ENCODE results near the gene MAP7. TPM values are rescaled to one million over a fixed set of nuclear protein-coding genes. Genes with fewer than 3 reads are reported as not detected.

MAP7 gene
- total RNA-seq, 1 experiment from 2014 or later: 0.11 TPM

DNA sequence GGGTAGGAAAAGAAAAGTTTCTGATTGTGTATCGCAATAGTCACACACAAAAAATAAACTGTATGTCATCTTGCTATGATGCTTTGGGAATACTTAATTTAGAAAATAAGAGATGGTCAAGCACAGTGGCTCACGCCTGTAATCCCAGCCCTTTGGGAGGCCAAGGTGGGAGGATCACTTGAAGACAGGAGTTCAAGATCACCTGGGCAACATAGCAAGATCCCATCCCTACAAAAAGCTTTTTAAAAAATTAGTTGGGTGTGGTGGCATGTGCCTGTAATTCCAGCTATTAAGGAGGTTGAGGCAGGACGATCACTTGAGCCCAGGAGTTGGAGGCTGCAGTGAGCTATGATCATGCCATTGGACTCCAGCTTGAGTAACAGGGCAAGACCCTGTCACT, 27.6 kb downstream of the MAP7 start:
- Histone ChIP-seq H3K36me3 (no peaks in the 10 kb centered on the region), H3K27me3 (replicated peaks) (no peaks in the 10 kb centered on the region)

DNA sequence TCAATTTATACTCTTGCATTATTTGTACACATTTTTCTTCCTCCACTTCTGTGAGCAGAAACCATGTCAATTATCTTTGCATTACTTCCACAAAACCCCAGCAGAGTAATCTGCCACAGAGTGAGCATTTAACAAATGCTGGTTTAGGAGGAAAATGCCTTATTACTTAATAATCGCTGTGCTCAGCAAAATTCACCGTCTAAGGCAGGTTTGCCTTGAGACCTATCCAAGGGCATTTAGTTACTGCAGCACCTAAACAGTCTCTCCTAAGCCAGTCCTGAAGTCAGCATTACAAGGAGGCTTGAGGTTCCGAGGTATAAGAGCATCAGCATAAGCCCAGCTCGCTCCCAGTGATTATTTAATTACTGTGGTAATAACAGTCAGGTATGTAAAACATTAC, 28.3 kb downstream of the MAP7 start:
- Histone ChIP-seq H3K27me3 (replicated peaks) (no peaks in the 10 kb centered on the region), H3K4me1 (replicated peaks) (no peaks in the 10 kb centered on the region), H3K36me3 (no peaks in the 10 kb centered on the region), H3K27ac (no peak overlapping the region), H3K4me3 (no peak overlapping the region), H3K9me3 (replicated peaks) (no peaks in the 10 kb centered on the region)
- DNase-seq (ENCODE audit: low read depth in 1 of 2, low spot score in 2 of 2): no peak

More for the DNA sequence above, 27.6 kb downstream of the MAP7 start:
- H3K4me3 ChIP-seq: no peak overlapping the region
- H3K9me3 ChIP-seq (replicated peaks): no peaks in the 10 kb centered on the region
- H3K27ac ChIP-seq: no peak overlapping the region
- no peaks in the 10 kb centered on the region for H3K4me1 ChIP-seq (replicated peaks)
- no peak for DNase-seq (ENCODE audit: low read depth in 1 of 2, low spot score in 2 of 2)

DNA sequence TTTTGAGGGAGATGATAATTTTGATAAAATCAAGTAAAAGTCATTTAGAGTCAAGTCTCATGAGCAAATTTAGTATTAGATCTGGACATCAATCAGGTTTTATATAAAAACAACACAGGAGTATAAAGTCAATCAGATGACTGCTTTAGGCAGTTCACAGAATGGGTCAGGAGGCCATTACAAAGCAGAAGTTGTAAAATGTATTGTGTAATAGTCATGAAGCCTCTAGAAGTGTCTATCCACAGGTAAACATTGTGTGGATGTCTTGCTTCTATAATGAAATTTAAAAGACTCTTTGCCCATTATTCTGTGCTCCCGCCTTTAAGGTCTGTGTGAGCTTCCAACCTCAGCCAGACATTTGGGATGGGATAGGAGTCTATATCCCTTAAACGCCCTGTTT, 28.8 kb downstream of the MAP7 start:
- DNase-seq (ENCODE audit: low read depth in 1 of 2, low spot score in 2 of 2): no peak
- Histone ChIP-seq H3K4me3 (no peak overlapping the region), H3K27ac (no peak overlapping the region), H3K27me3 (replicated peaks) (0 out of 2 replicates have a peak, but pooled peaks cover 2% of the 10 kb centered on the region), H3K36me3 (no peaks in the 10 kb centered on the region), H3K9me3 (replicated peaks) (no peaks in the 10 kb centered on the region), H3K4me1 (replicated peaks) (no peaks in the 10 kb centered on the region)

DNA sequence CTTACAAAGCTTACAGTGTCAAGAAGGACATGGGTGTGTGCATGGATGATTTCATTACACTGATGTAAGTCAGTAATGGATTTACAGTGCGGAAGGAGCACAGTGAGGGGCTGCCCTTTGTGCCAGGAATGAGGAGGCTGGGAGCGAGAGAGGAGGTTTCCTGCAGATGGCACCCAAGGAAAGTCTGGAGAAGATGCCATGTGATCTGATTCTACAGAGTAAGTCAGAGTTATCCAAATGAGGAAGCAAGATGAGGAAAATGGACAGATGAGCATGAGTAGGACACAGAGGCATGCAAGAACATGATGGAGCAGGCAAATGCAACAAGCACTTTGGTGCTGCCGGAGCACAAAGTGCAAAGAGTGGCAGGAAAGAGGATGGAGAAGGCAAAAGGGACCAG, 29.7 kb downstream of the MAP7 start:
- no peak for DNase-seq (ENCODE audit: low read depth in 1 of 2, low spot score in 2 of 2)
- 0 out of 2 replicates have a peak, but pooled peaks cover 3% of the 10 kb centered on the region for H3K27me3 ChIP-seq (replicated peaks)
- no peaks in the 10 kb centered on the region for H3K4me1 ChIP-seq (replicated peaks)
- H3K4me3 ChIP-seq: no peak overlapping the region
- no peak overlapping the region for H3K27ac ChIP-seq
- H3K9me3 ChIP-seq (replicated peaks): no peaks in the 10 kb centered on the region
- no peaks in the 10 kb centered on the region for H3K36me3 ChIP-seq

DNA sequence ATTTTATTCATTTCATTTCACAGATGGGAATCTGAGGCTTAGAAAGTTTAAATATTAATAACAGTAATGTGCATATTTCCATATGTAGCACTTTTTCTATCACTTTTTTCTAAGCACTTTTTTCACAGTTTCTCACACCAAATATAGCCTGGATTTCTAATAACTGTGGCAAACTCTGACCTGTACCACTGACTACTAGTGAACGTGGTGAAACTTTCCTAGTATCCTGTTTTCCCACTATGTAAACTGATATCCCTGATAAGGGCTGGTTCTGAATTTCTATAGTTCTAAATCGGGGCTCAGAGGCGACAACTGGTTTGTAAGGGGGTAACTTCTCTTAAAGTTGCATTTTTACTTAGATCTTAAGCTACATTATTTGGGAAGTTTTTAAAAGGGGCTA, 32.6 kb downstream of the MAP7 start:
- Histone ChIP-seq H3K27me3 (replicated peaks) (peaks cover 3% of the 10 kb centered on the region; the same call in 1 of the 2 replicates), H3K4me3 (no peak overlapping the region), H3K9me3 (replicated peaks) (no peaks in the 10 kb centered on the region), H3K4me1 (replicated peaks) (no peaks in the 10 kb centered on the region), H3K36me3 (no peaks in the 10 kb centered on the region), H3K27ac (no peak overlapping the region)
- DNase-seq (ENCODE audit: low read depth in 1 of 2, low spot score in 2 of 2): no peak

DNA sequence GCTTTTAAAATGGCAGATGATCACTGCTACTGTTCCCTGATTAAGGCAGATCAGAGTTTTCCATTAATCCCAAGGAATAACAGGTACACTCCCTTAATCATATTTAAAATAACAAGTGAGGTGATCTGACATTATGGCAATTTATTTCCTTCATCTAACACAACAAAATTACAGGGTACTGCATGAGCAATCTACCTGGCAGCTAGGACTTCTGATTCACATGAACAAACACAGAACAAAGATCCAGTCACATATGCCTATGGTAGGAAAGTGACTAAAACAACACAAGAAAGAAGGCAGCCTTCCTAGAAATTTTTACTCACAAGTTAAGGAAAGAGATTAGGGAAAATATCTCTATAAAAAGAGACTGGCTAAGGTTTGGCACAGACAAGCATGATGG, 33.2 kb downstream of the MAP7 start:
- Histone ChIP-seq H3K27ac (no peak overlapping the region), H3K4me3 (no peak overlapping the region)

DNA sequence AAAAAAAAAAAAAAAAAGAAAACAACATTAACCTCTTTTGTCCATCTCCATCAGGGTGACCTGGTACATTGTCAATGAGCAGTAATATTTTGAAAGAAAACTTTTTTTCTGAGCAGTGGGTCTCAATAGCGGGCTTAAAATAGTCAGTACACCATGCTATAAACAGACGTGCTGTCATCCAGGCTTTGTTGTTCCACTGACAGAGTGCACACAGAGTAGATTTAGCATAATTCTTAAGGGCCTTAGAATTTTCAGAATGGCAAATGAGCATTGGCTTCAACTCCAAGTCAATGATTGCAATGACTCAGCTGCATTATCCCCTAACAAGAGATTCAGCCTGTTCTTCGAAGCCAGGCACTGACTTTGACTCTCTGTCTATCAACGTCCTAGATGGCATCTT, 35.6 kb downstream of the MAP7 start:
- no peak for DNase-seq (ENCODE audit: low read depth in 1 of 2, low spot score in 2 of 2)
- H3K27ac ChIP-seq: no peak overlapping the region
- H3K27me3 ChIP-seq (replicated peaks): peaks cover 3% of the 10 kb centered on the region; the same call in 1 of the 2 replicates
- H3K4me3 ChIP-seq: no peak overlapping the region
- H3K9me3 ChIP-seq (replicated peaks): no peaks in the 10 kb centered on the region
- H3K36me3 ChIP-seq: no peaks in the 10 kb centered on the region
- H3K4me1 ChIP-seq (replicated peaks): no peaks in the 10 kb centered on the region

More for the DNA sequence above, 33.2 kb downstream of the MAP7 start:
- no peak for DNase-seq (ENCODE audit: low read depth in 1 of 2, low spot score in 2 of 2)
- H3K9me3 ChIP-seq (replicated peaks): no peaks in the 10 kb centered on the region
- no peaks in the 10 kb centered on the region for H3K4me1 ChIP-seq (replicated peaks)
- no peaks in the 10 kb centered on the region for H3K36me3 ChIP-seq
- peaks cover 3% of the 10 kb centered on the region; the same call in 1 of the 2 replicates for H3K27me3 ChIP-seq (replicated peaks)

DNA sequence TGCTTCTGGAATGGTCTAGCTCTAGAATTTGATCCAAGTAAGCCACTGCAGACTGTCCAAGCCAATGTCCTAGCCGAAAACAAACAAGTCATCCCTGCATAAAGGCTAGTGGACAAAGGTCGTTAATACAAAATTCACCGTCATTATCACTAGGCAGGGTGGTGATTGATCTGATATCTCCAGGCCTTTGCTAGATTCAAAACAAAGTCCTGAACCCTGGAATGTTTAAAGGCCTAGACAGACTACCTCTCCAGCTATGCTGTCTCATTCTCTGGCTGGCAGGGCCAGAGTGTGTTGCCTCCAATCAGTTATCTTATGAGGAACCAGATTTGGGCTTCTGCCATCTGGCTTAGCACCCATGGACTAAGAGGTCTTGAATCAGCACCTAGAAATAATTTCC, 38.3 kb downstream of the MAP7 start:
- Histone ChIP-seq H3K9me3 (replicated peaks) (no peaks in the 10 kb centered on the region), H3K4me1 (replicated peaks) (no peaks in the 10 kb centered on the region), H3K27ac (no peak overlapping the region), H3K27me3 (replicated peaks) (peaks cover 3% of the 10 kb centered on the region; the same call in 1 of the 2 replicates), H3K4me3 (no peak overlapping the region), H3K36me3 (no peaks in the 10 kb centered on the region)
- DNase-seq (ENCODE audit: low read depth in 1 of 2, low spot score in 2 of 2): no peak

DNA sequence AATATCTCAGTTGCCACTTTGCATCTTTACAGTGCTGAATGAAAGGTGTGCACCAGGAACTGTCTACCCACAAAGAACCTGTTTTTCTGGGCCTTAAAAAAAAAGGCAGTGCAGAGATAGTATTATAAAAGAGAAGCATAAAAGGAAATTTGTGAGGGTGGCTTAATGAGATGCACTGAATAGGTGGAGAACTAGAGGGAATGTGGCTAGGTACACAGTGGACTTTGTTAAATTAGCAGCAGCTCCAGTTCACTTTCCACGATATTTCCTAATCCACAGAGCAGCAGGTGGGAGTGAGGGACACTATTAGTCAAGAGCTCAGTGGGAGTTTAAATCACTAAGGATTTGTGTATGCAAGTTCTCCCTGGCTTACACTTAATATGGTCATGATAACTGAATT, 38.8 kb downstream of the MAP7 start:
- Histone ChIP-seq H3K9me3 (replicated peaks) (no peaks in the 10 kb centered on the region), H3K4me3 (no peak overlapping the region), H3K27ac (no peak overlapping the region), H3K4me1 (replicated peaks) (no peaks in the 10 kb centered on the region), H3K27me3 (replicated peaks) (peaks cover under 1% of the 10 kb centered on the region; the same call in 1 of the 2 replicates), H3K36me3 (no peaks in the 10 kb centered on the region)
- DNase-seq (ENCODE audit: low read depth in 1 of 2, low spot score in 2 of 2): no peak

DNA sequence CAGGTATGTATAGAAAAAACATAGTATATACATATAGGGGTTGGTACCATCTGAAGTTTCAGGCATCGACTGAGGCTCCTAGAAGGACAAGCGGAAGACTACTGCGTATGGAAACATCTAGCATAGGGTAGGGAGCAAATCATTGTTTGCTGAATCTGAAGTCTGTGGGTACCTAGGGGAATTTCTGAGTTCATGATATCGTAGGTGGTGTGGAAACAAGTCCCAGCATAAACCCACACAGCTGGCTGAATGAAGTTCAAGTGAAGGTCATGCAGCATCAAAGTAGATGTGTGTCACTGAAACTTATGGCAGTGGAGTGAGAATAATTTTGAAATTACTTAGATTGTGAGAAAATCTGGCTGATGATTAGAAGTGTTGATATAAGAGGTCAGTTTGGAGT, 39.4 kb downstream of the MAP7 start:
- Histone ChIP-seq H3K4me1 (replicated peaks) (no peaks in the 10 kb centered on the region), H3K27ac (no peak overlapping the region), H3K9me3 (replicated peaks) (no peaks in the 10 kb centered on the region), H3K4me3 (no peak overlapping the region), H3K27me3 (replicated peaks) (no peaks in the 10 kb centered on the region; the same call in 1 of the 2 replicates), H3K36me3 (no peaks in the 10 kb centered on the region)
- no peak for DNase-seq (ENCODE audit: low read depth in 1 of 2, low spot score in 2 of 2)

DNA sequence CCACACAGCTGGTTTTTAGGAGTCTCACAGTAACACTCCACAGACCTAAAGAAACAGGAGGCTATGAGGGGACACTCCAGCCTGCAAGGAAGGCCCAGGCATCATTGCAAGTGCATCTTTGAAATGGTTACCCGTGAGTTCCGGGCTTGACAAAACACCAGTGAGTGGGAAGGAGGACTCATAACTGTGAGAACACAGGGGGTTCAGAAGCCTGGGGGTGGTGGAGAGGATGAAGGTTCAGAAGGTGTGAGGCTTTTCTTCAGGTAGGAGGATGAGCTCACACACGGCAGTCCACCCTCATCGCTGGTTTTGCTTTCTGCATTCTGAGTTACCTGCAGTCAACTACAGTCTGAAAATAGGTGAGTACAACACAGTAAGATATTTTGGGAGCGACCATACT, 39.9 kb downstream of the MAP7 start:
- Histone ChIP-seq H3K4me3 (no peak overlapping the region), H3K4me1 (replicated peaks) (no peaks in the 10 kb centered on the region), H3K27me3 (replicated peaks) (no peaks in the 10 kb centered on the region; the same call in 1 of the 2 replicates), H3K27ac (no peak overlapping the region), H3K9me3 (replicated peaks) (no peaks in the 10 kb centered on the region), H3K36me3 (no peaks in the 10 kb centered on the region)
- DNase-seq (ENCODE audit: low read depth in 1 of 2, low spot score in 2 of 2): no peak

DNA sequence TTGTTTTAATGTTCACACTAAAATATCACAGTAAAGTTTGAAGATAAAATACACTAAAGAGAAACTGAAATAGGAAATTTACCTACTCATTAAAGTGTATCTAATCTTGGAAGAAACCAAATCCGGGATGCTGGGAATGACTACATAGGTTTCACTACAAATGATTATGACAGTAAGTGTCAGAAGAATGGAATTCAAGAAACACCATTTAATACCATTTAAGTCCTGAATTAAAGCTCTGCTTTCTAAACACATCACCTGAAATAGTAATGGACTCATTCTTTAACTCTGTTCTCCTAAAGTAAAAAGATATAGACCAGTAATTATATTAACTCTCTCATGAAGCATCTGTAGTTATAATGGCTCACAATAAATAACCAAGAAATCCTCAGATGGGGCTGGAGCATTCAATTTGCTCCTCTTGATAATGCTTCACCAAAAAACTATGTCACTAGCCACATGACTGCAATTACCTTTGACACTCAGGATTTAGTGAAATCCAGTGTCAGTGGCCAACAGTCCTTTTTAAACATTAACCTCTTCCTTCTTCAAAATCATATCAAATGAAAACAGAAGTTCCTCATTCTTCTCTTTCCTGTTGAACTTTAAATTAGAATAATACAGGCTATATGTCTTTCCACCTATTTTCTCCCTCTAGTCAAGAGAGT, 41.4 kb downstream of the MAP7 start:
- Histone ChIP-seq H3K27me3 (replicated peaks) (no peaks in the 10 kb centered on the region), H3K9me3 (replicated peaks) (no peaks in the 10 kb centered on the region), H3K4me1 (replicated peaks) (no peaks in the 10 kb centered on the region), H3K36me3 (no peaks in the 10 kb centered on the region), H3K27ac (no peak overlapping the region), H3K4me3 (no peak overlapping the region)
- no peak for DNase-seq (ENCODE audit: low read depth in 1 of 2, low spot score in 2 of 2)

DNA sequence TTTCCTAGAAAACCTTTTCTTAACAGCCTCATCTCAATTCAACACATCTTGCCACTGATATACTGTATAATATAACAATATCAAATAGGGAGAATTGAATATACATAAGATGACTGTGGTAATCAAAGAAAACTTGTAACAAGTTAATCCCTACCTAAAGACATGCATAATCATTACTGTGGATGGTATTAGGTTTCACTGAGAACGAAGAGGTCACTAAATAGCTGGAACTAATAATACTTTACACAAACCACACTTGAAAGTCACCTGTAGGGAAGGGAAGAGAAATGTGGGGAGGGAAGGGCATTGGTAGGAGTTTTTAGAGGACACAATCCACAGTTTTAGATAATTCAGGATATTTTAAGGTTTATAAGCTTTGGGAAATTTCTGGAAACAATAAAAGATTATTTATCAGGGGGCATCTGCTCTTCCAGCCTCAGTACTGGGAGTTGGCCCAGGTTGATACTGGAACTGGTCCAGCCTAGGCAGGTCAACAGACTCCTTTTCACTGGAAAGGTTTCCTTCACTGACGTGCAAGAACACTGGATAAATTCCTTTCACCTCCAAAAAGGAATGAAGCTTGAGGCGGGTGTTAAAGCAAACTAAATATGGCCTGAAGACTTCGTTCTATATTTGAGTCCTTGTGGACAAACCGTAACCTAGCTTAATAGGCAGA, 44.0 kb downstream of the MAP7 start:
- Histone ChIP-seq H3K27me3 (replicated peaks) (no peaks in the 10 kb centered on the region), H3K27ac (no peak overlapping the region), H3K9me3 (replicated peaks) (no peaks in the 10 kb centered on the region), H3K4me3 (no peak overlapping the region), H3K36me3 (no peaks in the 10 kb centered on the region), H3K4me1 (replicated peaks) (no peaks in the 10 kb centered on the region)
- DNase-seq (ENCODE audit: low read depth in 1 of 2, low spot score in 2 of 2): no peak

DNA sequence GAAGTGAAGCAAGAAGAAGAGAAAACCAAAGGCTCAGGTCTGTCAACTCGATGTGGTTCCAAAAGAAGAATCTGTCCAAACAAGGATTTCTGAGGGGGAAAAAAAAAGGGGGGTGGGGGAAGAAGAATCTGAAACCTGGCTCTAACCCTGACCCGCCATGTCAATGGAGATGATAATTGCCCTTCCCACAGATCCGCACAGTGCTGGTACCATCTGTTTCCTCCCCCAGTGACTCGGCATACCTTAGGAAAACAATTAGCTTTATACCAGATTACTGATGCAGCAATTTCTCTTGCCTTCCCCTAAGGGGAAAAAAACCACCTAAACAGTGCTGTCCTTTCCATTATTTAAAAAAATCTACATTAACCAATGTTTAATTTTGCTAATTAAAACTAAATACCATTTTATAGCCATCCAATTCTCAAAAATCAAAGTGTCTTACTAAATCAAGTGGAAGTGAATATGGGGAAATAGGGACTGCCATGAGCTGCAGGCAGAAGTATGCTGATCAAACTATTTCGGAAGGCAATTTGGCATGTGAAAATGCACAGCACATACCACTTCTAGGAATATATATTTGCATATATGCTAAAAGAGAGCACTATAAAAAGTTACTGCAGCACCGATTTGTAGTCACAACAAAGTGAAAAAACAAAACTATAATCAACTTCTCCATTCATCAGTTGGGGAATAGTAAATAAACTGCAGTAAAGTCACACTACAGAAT, 46.8 kb downstream of the MAP7 start:
- H3K36me3 ChIP-seq: no peaks in the 10 kb centered on the region
- H3K4me3 ChIP-seq: no peak overlapping the region
- H3K27ac ChIP-seq: no peak overlapping the region
- H3K27me3 ChIP-seq (replicated peaks): no peaks in the 10 kb centered on the region
- no peak for DNase-seq (ENCODE audit: low read depth in 1 of 2, low spot score in 2 of 2)
- no peaks in the 10 kb centered on the region for H3K9me3 ChIP-seq (replicated peaks)
- H3K4me1 ChIP-seq (replicated peaks): no peaks in the 10 kb centered on the region
